SK-N-SH treated with all-trans-retinoic acid at 6 μM for 48 hours (cell line): ENCODE results near the gene MYH11.
"Not testable (repeated sequence)": the region's sequence is repeated elsewhere in the genome, so short reads cannot be mapped to it uniquely, and the experiment has no call there.

Source experiments
- ATAC-seq: fragments of 200-7000 bp; cut with Tn5 transposase; 3 replicates; pipeline ENCODE4 v1.9.1; 2020; ENCODE audit warnings: mild to moderate bottlenecking, moderate library complexity
- ARNTL ChIP-seq: fragments of 450-650 bp; formaldehyde crosslinking; IDR thresholded peaks from 2 replicates; pipeline ENCODE4 v1.5.0; 2020; ENCODE audit warnings: low read depth, mild to moderate bottlenecking, moderate library complexity, borderline replicate concordance
- BACH2 ChIP-seq: fragments of 250-450 bp; sonication (Bioruptor Pico); IDR thresholded peaks from 2 replicates; pipeline ENCODE4 v1.9.0; 2021; ENCODE audit warnings: mild to moderate bottlenecking, borderline replicate concordance
- CSDC2 ChIP-seq: fragments of 250-450 bp; sonication (Bioruptor Pico); IDR thresholded peaks from 2 replicates; pipeline ENCODE4 v1.5.0; 2020; ENCODE audit warnings: mild to moderate bottlenecking, moderate library complexity
- CSRNP3 ChIP-seq: fragments of 250-450 bp; sonication (Bioruptor Pico); IDR thresholded peaks from 2 replicates; pipeline ENCODE4 v1.5.1; 2021; ENCODE audit warnings: mild to moderate bottlenecking, moderate library complexity
- ESRRG ChIP-seq: fragments of 250-450 bp; sonication (Bioruptor Pico); IDR thresholded peaks from 2 replicates; pipeline ENCODE4 v1.6.1; 2021; ENCODE audit warnings: mild to moderate bottlenecking
- GLIS3 ChIP-seq: fragments of 250-450 bp; sonication (Bioruptor Pico); IDR thresholded peaks from 2 replicates; pipeline ENCODE4 v1.5.0; 2020; ENCODE audit warnings: mild to moderate bottlenecking, moderate library complexity
- OSR1 ChIP-seq: fragments of 250-450 bp; sonication (Bioruptor Pico); IDR thresholded peaks from 2 replicates; pipeline ENCODE4 v1.8.0; 2022; ENCODE audit warnings: moderate library complexity, mild to moderate bottlenecking, inconsistent platforms
- PPARA ChIP-seq: fragments of 250-450 bp; sonication (Bioruptor Pico); IDR thresholded peaks from 2 replicates; pipeline ENCODE4 v1.5.0; 2020; ENCODE audit warnings: mild to moderate bottlenecking, borderline replicate concordance
- RARB ChIP-seq: fragments of 250-450 bp; sonication (Bioruptor Pico); IDR thresholded peaks from 2 replicates; pipeline ENCODE4 v1.8.0; 2021; ENCODE audit warnings: mild to moderate bottlenecking, moderate library complexity
- SNAI2 ChIP-seq: fragments of 250-450 bp; sonication (Bioruptor Pico); IDR thresholded peaks from 2 replicates; pipeline ENCODE4 v1.5.0; 2020; ENCODE audit warnings: mild to moderate bottlenecking, moderate library complexity
- TCF4 ChIP-seq: fragments of 250-450 bp; sonication (Bioruptor Pico); IDR thresholded peaks from 2 replicates; pipeline ENCODE4 v1.8.0; 2021; ENCODE audit warnings: mild to moderate bottlenecking, moderate library complexity, borderline replicate concordance
- TOX ChIP-seq: fragments of 250-450 bp; sonication (Bioruptor Pico); IDR thresholded peaks from 2 replicates; pipeline ENCODE4 v1.8.0; 2021; ENCODE audit warnings: mild to moderate bottlenecking, moderate library complexity, borderline replicate concordance
- ZC3H10 ChIP-seq: fragments of 250-450 bp; sonication (Bioruptor Pico); IDR thresholded peaks from 2 replicates; pipeline ENCODE4 v1.5.1; 2021; ENCODE audit warnings: mild to moderate bottlenecking, moderate library complexity
- ZFP3 ChIP-seq: fragments of 250-450 bp; sonication (Bioruptor Pico); IDR thresholded peaks from 2 replicates; pipeline ENCODE4 v1.5.0; 2020; ENCODE audit warnings: mild to moderate bottlenecking, moderate library complexity
- ZFP30 ChIP-seq: fragments of 450-650 bp; formaldehyde crosslinking; IDR thresholded peaks from 2 replicates; pipeline ENCODE4 v1.5.0; 2022; ENCODE audit warnings: mild to moderate bottlenecking, moderate library complexity
- ZNF70 ChIP-seq: fragments of 450-650 bp; formaldehyde crosslinking; IDR thresholded peaks from 2 replicates; pipeline ENCODE4 v1.5.0; 2020; ENCODE audit warnings: mild to moderate bottlenecking, moderate library complexity
- ZNF8 ChIP-seq: fragments of 450-650 bp; formaldehyde crosslinking; IDR thresholded peaks from 2 replicates; pipeline ENCODE4 v1.5.0; 2020; ENCODE audit warnings: mild to moderate bottlenecking, moderate library complexity
- TF ChIP-seq, protein P1 (sequence below): fragments of 250-450 bp; sonication (Bioruptor Pico); IDR thresholded peaks from 2 replicates; pipeline ENCODE4 v1.8.0; 2020; ENCODE audit warnings: mild to moderate bottlenecking, moderate library complexity, borderline replicate concordance
- TF ChIP-seq, protein P2 (sequence below): fragments of 250-450 bp; sonication (Bioruptor Pico); IDR thresholded peaks from 2 replicates; pipeline ENCODE4 v1.5.1; 2020; ENCODE audit warnings: low read depth, mild to moderate bottlenecking, moderate library complexity
- TF ChIP-seq, protein P3 (sequence below): fragments of 250-450 bp; sonication (Bioruptor Pico); IDR thresholded peaks from 2 replicates; pipeline ENCODE4 v1.8.0; 2021; ENCODE audit warnings: low read depth, mild to moderate bottlenecking, moderate library complexity, borderline replicate concordance

MYH11 gene

GRCh38 chr16:15658149-15658548 is 198.7 kb downstream of the MYH11 start:
- ATAC-seq = no peak
- TF ChIP-seq TOX (CRISPR knock-in tag) (no peak), PPARA (CRISPR knock-in tag) (no peak), ZC3H10 (CRISPR knock-in tag) (no peak), RARB (no peak), TCF4 (CRISPR knock-in tag) (no peak), ZFP30 (no peak), OSR1 (CRISPR knock-in tag) (no peak), ZNF8 (CRISPR knock-in tag) (no peak), ZFP3 (CRISPR knock-in tag) (no peak), ARNTL (CRISPR knock-in tag) (no peak), SNAI2 (no peak), BACH2 (no peak)
- TF ChIP-seq, protein P1, sequence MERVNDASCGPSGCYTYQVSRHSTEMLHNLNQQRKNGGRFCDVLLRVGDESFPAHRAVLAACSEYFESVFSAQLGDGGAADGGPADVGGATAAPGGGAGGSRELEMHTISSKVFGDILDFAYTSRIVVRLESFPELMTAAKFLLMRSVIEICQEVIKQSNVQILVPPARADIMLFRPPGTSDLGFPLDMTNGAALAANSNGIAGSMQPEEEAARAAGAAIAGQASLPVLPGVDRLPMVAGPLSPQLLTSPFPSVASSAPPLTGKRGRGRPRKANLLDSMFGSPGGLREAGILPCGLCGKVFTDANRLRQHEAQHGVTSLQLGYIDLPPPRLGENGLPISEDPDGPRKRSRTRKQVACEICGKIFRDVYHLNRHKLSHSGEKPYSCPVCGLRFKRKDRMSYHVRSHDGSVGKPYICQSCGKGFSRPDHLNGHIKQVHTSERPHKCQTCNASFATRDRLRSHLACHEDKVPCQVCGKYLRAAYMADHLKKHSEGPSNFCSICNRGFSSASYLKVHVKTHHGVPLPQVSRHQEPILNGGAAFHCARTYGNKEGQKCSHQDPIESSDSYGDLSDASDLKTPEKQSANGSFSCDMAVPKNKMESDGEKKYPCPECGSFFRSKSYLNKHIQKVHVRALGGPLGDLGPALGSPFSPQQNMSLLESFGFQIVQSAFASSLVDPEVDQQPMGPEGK = no peak
- TF ChIP-seq, protein P2, sequence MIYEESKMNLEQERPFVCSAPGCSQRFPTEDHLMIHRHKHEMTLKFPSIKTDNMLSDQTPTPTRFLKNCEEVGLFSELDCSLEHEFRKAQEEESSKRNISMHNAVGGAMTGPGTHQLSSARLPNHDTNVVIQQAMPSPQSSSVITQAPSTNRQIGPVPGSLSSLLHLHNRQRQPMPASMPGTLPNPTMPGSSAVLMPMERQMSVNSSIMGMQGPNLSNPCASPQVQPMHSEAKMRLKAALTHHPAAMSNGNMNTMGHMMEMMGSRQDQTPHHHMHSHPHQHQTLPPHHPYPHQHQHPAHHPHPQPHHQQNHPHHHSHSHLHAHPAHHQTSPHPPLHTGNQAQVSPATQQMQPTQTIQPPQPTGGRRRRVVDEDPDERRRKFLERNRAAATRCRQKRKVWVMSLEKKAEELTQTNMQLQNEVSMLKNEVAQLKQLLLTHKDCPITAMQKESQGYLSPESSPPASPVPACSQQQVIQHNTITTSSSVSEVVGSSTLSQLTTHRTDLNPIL = no peak
- TF ChIP-seq, all 23 proteins: peak for 0

DNA sequence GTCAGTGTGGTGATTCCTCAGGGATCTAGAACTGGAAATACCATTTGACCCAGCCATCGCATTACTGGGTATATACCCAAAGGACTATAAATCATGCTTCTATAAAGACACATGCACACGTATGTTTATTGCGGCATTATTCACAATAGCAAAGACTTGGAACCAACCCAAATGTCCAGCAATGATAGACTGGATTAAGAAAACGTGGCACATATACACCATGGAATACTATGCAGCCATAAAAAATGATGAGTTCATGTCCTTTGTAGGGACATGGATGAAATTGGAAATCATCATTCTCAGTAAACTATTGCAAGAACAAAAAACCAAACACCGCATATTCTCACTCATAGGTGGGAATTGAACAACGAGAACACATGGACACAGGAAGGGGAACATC is 201.3 kb downstream of the MYH11 start:
- ATAC-seq = not testable (repeated sequence)

- no peak for ATAC-seq
- TF ChIP-seq, protein P2 = no peak
- TF ChIP-seq TOX (CRISPR knock-in tag) (no peak), ESRRG (CRISPR knock-in tag) (no peak), ARNTL (CRISPR knock-in tag) (no peak), ZC3H10 (CRISPR knock-in tag) (no peak), GLIS3 (CRISPR knock-in tag) (no peak), TCF4 (CRISPR knock-in tag) (no peak), PPARA (CRISPR knock-in tag) (no peak), ZNF70 (no peak), CSDC2 (CRISPR knock-in tag) (no peak), ZNF8 (CRISPR knock-in tag) (no peak), CSRNP3 (CRISPR knock-in tag) (no peak), ZFP3 (CRISPR knock-in tag) (no peak)
- TF ChIP-seq, protein P3, sequence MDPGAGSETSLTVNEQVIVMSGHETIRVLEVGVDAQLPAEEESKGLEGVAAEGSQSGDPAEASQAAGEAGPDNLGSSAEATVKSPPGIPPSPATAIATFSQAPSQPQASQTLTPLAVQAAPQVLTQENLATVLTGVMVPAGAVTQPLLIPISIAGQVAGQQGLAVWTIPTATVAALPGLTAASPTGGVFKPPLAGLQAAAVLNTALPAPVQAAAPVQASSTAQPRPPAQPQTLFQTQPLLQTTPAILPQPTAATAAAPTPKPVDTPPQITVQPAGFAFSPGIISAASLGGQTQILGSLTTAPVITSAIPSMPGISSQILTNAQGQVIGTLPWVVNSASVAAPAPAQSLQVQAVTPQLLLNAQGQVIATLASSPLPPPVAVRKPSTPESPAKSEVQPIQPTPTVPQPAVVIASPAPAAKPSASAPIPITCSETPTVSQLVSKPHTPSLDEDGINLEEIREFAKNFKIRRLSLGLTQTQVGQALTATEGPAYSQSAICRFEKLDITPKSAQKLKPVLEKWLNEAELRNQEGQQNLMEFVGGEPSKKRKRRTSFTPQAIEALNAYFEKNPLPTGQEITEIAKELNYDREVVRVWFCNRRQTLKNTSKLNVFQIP (CRISPR knock-in tag) = no peak
- TF ChIP-seq, protein P1 = no peak
Observed at GRCh38 chr16:15654591-15654990, 202.2 kb downstream of the MYH11 start.
